NCI-H2107 treated with DMSO at 0.1 percent for 48 hours (cell line): ENCODE results near the gene RPAP2.

Source experiments
- DNase-seq: peaks from one replicate; lab custom pipeline; 2025; ENCODE audit not compliant: unreplicated experiment; lab: John Stamatoyannopoulos, UW

Gene RPAP2

DNA sequence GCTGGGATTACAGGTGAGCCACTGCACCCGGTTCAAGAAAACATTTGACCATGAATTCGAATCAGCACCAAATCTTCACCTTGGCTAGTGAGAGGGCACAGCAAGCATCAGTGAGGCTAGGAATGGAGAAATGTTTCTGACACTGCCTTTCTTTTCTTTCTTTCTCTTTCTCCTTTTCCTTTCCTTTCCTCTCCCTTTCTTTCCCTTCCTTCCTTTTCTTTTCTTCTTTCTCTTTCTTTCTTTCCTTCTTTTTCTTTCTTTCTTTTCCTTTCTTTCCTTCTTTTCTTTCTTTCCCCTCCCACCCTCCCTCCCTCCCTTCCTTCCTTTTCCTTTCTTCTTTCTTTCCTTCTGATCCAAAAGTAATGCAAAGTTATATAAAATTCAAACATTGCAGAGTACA, 147.0 kb downstream of the RPAP2 start:
- no peak for DNase-seq

DNA sequence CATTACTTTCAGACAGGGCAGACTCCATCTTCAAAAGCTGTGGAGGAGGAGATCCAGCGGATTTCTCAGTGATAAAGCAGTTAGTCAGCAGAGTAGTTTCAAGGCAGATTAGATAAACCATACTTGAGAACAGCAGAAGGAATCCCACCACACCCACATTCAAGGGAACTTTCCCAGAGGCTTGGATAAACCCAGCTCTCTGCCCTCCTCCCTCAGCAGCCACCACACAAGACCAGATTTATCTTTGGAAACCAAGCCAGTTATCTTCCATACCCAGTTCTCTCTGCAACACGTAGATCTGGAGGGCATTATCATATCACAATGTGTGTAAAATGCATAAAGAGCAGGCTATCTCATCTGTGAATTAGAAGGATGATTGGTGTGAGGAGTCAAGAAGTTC, 147.7 kb downstream of the RPAP2 start:
- no peak for DNase-seq

DNA sequence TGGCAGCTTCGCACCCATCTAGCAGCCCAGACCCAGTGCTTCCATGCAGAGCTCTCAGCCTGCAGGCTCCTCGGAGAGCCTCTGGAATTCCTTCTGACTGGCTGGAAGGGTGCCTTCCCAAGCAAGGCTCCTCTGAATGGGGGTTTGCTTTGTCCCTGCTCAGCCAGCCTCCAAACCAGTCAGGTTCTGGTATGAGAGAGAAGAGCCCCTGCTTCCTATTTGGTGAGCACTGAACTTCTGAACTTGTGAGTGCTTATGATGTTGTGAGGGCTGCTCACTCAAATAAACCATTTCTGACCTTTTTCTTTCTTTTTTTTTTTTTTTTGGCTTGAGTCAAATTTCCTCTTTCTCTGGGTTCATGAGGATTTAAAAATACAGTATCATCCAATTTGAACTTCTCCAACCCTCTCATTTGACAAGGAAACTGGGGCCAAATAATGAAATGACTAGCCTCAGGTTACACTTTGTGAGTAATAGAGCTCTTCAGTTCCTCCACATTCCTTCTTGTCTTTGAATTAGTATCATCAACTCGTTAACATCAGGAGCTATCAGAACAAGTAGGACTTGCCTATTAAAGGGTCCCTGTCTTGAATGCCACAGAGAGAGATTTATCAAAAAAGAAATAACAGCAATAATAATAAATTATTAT, 148.3 kb downstream of the RPAP2 start:
- DNase-seq, result no peak

DNA sequence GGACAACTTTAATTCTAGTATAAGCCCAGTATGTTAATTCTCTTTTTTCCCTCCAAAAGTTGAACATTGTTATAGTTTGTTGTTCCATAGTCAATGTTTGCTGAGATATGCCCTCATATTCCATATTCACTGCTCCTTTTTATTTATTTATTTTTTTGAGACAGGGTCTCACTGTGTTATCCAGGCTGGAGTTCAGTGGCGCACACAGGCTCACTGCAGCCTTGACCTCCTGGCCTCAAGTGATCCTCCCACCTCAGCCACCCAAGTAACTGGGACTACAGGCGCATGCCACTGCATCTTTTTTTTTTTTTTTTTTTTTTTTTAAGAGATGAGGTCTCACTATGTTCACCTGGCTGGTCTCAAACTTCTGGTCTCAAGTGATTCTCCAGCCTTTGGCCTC, 149.1 kb downstream of the RPAP2 start:
- no peak for DNase-seq
